ENCODE data around the gene ANKMY1.

ANKMY1 gene

DNA sequence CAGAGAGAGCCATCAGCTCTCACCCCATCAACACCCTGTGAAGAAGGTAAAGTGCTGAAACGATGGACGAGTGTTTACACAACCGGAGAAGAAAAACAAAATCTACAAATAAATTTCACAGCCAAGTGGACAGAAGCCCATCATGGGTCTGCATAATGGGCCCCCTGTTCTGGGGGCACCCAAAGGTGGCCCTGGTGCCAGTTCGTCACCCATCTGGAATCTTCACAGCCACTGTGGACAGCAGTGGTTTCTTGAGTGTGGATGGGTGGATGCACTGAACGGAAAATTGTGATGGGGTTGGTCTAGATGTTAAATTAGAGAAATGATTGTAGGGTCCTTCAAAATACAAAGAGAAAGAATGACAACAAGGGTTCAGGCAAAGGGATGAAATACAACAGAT lies 38.8 kb downstream of the ANKMY1 start:
- DNase-seq, result no peak

DNA sequence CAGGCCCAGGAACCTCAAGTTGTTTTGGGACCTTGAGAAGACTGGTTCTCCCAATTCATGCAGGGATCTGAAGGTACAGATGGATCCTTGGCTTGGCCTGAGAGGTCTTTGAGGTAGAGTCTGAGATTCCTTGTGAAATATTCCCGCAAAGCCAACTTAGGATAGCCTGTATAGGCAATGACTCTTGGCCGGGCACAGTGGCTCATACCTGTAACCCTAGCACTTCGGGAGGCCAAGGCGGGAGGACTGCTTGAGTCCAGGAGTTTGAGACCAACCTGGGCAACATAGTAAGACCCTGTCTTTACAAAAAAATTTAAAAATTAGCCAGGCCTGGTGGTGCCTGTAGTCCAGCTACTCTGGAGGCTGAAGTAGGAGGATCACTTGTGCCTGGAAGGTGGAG lies 40.4 kb downstream of the ANKMY1 start:
- no peak for DNase-seq

DNA sequence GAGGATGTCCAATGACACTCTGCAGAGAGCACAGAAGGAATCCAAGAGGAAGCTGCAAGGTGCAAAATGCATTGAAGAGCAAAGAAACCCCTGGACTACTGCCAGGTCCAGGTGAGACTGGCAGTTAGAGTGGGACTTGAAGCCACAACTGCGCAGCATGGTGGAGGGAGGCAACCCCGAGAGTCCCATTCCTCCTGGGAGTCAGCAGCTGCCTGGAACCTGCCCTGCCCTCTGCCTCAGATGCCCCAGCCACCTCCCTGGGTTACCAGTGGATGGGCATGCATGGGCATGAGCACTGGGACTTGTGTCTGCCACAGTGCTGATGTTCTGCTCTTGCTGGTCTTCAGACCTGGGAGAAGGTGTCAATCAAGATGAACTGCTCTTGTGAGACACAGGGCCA lies 43.2 kb downstream of the ANKMY1 start:
- no peak for DNase-seq

DNA sequence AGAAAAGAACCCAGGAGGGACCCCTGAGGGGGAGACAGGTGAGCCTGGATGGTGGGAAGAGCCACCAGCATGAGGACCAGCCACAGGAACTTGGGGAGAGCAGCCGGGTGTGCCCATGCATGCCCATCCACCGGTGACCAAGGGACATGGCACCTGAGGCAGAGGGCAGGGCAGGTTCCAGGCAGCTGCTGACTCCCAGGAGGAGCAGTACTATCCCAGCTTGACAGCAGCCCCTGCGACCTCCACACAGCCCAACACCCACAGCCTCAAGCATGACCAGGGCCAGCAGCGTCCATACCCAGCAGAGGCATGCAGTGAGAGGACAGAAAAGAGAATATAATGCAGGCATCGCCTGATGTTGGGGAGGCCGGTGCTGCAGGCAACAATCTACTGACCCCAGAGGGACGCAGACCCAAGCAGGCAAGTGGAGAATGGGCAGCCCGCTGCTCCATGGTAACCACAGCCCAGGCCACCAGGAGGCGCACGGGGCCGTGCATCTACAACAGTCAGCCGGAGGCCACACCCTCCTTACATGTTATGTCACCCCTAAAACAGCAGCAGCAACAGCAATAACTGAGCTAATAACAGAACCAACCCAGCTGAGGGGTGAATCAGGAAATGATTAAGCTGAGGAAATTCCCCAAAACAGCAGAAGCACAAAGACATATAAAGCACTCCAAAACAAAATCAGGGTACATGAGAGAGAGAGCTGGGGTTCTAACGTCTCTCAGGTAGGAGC lies 44.1 kb downstream of the ANKMY1 start:
- peak; percentile 64 to 82 (median 74) for DNase-seq

DNA sequence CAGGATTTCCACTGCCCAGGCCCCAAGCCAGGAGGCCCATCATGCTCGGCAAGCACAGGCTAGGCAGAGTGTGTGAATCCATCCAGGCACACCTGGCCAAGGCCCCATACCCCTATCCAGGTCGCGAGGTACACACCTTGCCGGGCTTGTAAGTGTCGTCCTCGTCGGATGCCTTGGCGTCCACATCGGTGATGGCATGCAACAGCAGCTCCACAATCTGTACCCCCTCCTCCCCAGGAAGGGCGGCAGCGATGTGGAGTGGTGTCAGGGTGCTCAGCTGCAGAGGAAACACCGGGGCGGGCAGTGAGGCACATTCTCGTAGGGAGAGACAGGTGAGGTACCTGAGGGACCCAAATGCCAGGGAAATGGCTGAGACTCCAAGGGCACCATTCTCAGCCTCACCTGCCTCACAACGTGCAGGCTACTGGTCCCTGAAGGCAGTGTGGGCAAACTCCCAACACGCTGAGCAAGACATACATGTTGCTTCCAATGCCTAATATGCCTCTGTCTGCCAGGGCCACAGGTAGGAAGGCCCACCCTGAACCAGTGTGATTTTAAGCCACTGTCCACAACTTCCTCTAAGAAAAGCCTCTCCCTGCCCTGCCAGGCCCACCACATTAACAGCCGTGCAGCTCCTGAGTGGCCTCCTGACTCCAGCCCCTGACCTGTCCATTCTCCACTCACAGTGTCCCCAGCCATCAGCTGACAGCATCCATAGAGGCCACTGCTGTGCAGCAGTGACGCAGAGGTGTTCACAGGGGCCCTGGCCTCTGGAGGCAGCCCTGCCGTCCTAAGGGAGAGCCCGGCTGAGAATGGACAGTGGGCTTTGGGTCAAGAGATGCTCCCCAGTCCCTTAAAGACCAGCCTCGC lies 44.9 kb downstream of the ANKMY1 start:
- no peak for DNase-seq

DNA sequence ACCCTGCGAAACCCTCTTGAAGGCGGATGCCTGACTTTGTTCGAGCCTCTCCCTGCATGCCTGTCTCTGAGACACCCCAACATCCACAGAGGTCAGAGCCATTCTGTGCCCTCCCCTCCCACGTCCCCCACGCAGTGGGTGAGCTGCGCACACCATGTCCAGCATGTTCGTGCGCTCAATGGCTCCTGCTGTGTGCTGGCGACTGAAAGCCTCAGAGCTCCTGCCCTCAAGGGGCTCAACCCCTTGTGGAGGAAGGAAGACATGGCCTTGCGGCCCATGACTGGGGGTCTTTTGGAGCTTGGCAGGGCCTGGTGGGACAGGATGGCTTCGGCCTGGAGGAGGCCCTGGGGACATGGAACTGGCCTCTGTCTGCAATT lies 45.7 kb downstream of the ANKMY1 start:
- no peak for DNase-seq

DNA sequence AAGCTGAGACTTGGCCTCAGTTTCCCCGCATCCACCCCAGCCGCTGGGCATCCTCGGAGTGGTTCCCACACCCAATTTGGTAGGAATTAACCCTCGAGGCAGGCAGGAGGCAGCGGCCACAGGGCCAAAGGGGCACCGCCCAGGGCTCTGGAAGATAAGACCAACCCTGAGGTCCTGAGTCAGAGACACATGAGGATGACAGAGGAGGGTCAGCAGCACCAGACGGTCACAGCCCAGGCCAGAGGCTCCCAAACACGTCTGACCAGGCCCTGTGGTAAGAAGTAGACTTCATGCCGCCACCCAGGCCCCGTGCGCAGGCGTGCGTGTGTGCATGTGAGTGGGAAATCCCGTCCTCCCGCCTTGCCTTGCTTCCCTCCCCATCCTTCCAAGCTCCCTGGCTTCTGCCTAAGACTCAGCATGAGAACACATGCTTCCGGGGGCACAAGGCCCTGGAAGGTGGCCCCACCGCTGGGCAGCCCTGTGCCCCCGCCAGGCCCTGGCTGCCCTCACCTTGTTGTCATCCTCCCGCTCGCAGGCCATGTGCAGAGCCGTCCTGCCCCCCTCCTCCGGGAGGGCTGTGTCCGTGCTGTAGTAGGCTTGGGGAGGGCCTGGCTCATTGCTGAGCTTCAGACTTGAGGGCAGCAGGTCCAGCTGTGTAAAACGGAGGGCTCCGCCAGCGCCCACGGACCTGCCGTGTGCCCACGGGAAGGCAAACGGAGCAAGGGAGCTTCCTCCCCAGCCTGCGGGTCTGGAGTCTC lies 46.3 kb downstream of the ANKMY1 start:
- DNase-seq, result no peak

DNA sequence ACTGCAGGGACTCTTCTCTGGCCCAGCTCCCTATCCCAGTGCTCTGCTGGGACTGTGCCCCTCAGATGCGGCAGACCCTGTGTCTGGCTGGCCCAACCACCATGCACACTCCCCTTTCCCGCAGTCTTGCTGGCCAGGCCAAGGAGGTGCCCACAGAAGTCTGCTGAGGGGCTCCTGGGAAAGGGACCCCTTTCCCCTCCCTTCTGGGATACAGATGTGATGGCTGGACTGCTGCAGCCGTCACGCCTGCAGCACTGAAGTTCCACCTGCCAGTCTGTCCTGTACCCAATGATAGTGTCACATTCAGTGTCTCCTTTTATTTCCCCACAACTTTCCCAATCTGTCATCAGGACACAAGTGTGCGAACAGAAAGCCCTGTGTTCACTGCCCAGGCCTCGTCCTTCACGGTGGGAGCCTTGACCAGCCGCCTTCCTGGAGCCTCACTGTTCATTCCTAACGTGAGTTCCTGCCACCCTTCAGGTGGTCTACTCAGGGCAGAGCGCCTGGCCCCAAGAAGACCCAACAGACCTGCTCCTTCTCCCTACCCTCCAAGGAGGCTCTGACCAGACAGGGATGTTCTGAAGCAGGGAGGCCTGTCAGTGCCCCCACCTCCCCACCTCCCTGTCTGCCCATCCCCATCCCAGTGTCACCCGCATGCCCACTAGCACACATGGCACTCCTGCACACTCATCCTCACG lies 47.1 kb downstream of the ANKMY1 start:
- DNase-seq, result no peak

DNA sequence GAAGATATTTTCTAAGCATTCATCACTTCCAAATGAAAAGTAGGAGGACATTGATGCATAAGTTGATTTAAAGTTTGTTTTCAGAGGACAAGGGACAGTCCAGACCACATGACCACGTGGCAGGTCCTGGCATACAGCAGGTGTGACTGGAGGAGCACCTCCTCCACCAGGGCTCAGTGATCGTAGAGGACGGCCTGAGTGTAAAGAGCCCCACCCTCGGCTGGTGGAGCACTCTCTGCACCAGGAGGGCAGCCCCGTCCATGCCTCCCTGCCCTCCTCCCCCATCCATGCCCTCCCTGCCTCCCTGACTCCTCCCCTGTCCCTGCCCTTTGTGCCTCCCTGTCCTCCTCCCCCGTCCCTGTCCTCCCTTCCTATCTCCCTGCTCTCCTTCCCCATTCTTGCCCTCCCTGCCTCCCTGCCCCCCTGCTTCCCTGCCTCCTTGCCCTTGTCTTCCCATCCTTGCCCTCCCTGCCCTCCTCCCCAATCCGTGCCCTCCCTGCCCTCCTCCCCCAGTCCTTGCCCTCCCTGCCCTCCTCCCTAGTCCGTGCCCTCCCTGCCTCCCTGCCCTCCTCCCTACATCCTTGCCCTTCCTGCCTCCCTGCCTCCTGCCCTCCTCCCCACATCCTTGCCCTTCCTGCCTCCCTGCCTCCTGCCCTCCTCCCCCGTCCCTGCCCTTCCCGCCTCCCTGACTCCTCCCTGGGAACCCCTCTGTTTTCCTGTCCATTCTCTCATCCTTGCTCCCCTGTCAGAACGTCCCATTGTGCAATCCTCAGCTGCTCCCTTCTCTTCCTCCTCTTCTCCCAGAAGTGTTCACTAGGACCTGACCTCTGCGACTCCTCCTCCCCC lies 47.9 kb downstream of the ANKMY1 start:
- no peak for DNase-seq

DNA sequence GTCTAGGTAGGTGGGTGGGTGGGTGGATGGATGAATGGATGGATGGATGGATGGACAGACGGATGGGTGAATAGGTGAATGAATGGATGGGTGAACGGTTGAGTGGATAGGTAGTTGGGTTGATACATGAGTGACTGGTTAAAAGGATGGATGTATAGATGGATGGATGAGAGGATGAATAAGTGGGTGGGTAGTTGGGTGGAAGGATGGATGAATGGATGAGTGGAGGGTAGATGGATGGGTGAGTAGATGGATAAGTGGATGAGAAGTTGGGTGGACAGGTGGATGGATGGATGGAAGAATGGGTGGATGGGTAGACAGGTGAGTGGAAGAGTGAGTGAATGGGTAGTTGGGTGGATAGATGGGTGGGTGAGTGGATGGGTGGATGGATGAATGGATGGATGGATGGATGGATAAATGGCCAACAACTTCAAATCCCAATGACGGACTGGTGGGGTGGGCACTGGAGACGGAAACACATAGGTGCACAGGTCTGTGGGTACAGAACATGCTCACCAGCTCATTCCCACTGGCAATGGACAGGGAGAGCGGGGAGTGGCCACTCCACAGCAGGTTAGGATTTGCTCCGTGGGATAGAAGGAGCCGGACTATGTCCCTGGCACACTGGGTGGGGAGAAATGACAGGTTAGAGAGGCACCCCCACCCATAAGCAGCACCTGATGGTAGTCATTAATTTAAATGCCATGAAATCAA lies 48.8 kb downstream of the ANKMY1 start:
- DNase-seq, result no peak

DNA sequence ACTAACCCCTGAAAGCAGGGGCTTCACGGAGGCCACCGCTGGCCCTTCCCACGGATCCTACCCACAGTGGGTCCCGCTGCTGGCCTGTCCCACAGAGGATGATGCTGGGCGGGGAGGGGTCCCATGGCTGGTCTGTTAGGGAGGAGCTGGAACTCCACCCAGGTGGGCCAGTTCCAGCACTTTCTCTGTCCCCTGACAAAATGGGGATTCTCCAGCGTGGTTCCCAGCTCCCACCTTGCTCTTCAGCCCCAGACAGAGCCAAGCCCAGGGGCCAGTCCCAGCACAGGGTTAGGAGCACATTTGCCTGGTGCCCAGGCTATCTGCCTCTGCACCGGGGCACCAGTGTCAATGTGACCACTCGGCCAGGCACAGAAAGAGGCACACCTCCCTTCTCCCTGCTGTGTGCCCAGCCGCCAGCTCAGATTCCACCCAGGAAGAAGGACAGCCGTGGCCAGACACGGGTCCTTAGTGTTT lies 50.0 kb downstream of the ANKMY1 start:
- DNase-seq, result no peak

DNA sequence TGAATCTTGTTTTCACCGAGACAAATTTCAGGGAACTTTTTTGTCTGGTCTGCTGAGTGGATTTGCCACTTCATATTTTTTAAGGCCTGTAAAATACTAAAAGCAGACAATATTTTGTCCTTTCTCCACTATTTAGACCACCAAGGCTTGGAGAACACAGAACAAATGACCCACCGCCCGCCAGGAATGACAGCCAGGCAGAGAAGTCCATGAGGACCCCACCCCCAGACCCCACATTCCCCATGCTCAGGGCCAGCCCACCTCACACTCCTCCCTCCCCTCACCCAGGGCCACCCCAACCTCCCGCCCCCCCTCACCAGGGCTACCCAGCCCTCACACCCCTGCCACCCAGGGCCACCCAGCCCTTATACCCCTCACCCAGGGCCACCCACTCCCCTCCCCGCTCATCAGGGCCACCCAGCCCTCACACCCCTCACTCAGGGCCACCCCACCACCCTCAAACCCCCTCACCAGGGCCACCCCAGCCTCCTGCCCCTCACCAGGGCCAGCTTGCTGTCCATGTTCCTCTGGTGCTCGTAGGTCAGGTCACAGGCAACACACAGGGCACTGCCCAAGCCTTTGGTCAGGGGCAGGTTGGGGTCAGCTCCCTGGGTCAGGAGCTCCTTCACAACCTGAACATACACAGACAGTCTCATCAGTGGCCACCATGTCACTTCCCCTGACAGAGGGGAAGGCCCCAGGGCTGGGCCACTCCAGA lies 50.6 kb downstream of the ANKMY1 start:
- no peak for DNase-seq

DNA sequence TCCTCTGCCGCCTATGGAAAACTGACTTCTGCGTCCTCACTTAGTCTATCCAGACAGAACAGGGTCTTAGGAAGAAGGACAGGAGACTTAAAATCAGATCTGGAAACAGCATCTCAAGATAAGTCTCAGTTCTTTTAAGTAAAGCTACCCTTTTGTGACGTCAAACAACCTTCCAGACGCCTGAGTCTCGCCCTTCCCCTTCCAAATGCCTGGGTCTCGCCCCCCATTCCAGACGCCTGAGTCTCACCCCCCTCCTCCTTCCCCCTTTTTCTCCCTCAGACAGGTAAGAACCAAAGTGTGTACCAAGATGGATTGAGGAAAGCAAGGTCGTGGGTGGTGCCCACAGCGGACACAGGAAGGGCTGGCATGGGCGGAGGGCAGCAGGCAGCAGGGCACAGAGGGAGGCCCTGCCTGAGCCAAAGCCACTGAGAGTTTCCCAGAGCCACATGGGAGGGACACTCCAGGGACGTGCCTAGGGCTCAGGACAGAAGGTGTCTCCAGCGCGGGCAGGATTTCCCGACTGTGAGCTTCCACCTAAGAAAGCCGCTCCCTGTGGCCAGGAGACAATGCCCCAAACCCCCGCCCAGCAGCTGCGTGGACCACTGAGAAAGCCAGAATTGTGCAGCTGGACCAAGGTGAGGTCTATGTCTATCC lies 51.3 kb downstream of the ANKMY1 start:
- DNase-seq, result no peak

DNA sequence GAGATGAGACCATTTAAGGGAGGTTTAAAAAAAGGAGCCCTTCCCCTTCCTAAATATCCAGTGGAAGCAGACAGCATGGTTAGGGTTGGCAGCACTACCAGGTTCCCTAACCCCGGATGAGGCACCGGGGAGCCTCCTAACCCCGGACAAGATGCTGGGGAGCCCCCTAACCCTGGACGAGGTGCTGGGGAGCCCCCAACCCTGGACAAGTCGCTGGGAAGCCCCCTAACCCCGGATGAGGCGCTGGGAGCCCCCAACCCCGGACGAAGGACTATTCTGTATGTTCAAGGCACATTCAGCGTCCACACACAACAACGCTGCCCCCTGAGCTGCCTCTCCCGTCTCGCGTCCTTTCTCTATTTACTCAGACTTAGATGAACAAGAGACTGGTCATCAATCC lies 51.9 kb downstream of the ANKMY1 start:
- DNase-seq, result no peak

DNA sequence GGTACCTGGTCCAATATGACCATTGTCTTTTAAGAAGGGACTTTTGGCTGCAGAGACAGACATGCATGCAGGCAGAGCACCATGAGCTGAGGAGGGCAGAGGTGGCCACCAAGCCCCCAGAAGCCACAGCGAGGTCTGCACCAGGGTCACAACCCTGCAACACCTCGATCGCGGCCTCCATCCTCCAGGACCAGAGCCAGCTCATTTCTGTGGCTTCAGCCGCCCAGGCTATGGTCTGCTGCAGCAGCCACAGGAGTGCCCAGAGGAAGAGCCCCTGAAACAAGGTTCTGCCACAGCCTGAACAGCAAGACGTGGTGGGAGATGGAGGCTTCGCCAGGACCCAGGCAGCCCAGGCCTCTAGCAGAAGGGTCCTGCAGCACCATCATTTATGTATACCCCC lies 53.9 kb downstream of the ANKMY1 start:
- DNase-seq, result no peak

DNA sequence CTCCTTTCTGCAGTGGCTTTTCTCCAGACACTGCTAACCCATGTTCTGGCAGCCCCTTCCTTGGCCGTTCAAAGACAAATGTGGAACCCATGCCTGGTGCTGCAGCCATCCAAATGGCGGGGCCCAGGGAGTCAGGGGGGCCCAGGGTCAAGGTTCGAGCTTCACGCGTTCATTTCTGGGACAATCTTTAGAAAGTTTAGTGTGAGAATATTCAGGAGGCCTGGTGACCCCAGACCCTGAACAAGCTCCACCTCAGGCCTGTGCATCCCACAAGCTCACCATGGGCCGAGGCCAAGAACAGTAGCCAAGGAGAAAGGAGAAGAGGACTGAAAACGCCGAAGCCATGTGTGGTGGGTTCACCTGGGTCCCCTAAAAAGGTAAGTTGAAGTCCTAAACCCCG lies 54.4 kb downstream of the ANKMY1 start:
- DNase-seq, result no peak

DNA sequence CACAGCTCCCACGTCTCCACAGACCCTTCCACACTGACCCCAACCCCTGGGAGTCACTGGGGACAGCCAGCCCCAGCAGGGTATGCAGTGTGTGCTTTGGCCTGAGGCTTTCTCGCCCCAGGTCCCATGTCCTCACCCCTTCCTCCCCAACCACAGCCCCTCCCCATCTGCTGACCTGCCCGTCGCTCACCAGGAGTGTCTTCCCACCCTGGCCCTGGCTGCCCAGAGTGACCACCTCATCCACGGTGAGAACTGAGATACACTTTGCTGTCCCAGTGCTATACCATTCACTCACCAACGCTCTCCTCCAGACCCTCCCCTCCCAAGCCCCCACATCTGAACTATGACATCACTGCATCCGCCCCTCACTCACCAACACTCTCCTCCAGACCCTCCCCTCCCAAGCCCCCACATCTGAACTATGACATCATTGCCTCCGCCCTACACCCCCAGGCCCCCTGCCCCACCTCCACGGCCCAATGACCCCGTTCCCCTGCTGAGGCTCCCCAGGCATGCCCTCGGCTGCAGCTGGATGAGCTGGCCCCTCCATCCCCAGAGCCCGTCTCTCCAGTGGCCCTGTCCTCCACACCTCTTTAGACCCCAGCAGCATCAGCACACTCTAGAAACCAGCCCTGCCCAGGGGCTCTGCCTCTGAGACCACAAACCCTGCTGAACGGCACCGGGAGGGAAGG lies 55.2 kb downstream of the ANKMY1 start:
- no peak for DNase-seq

DNA sequence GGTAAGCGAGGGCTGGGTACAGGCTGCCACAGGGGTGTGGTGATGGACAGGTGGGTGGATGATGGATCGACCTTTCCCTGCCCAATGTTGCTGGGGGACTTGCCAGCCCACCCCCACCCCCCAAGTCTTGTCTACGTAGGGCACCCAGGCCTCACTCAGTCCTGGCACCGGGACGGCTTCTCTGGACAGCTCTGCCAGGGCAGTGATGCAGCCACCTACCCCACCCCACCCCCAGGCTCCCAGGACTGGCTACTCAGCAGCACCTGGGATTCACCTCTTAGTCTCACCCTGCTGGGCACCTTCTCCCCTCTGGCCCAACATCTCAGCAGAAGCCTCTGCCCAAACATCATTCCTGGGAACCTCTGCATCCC lies 55.7 kb downstream of the ANKMY1 start:
- no peak for DNase-seq

DNA sequence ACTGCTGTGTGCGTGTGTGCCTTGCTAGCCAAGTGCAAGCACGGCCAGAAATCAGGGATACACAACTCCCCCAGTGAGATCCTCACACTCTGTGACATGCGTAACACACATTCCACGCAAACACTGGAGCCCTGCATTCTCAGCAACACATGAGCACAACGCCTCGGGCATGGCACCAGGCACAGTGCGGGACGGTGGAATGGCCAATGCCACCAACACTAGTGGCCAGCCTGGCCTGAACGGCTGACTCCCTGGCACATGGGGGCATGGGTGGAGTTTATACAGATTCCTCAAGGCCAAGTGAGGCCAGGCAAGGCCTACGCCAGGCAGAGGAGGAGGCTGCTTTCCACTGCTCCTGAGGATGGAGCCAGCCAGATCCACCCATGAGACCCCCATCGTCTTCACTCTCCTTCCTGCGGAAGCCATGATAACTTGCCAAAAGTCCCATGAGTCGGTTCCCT lies 56.2 kb downstream of the ANKMY1 start:
- no peak for DNase-seq
